ENCODE measurements around the gene SLC4A1AP. TPM values are rescaled to one million over a fixed set of nuclear protein-coding genes. Genes with fewer than 3 reads are reported as not detected.
"Not testable (repeated sequence)": the region's sequence is repeated elsewhere in the genome, so short reads cannot be mapped to it uniquely, and the experiment has no call there.

The SLC4A1AP gene
- total and polyA plus RNA-seq, 5 experiments from 2014 or later: 25.3 to 28.6 (median 27.6) TPM

- H3K27ac Mint-ChIP-seq: peak overlapping the region in 4 of 10 donors; percentile 4 to 92 (median 74)
- POLR2A ChIA-PET: interaction anchor here (0.7 kb wide), 2 partner anchors 256 to 735 kb away, joined by 3 to 5 read pairs; no protein-coding TSS in a partner anchor
- peak overlapping the region in 2 of 10 donors; percentile 65 to 73 for H3K4me3 Mint-ChIP-seq
- H3K4me1 Mint-ChIP-seq: peaks cover 8 to 25% (median 14%) of the 10 kb centered on the region in 4 donors
- DNase-seq: peak in 1 of 10 donors; percentile 24
- ATAC-seq, H3K9me3 Mint-ChIP-seq, H3K27me3 Mint-ChIP-seq: not testable (repeated sequence)
- peaks cover 9 to 77% (median 14%) of the 10 kb centered on the region in 3 donors for H3K36me3 Mint-ChIP-seq
Measured at GRCh38 chr2:27685006-27685405, 21.3 kb downstream of the SLC4A1AP start.

DNA sequence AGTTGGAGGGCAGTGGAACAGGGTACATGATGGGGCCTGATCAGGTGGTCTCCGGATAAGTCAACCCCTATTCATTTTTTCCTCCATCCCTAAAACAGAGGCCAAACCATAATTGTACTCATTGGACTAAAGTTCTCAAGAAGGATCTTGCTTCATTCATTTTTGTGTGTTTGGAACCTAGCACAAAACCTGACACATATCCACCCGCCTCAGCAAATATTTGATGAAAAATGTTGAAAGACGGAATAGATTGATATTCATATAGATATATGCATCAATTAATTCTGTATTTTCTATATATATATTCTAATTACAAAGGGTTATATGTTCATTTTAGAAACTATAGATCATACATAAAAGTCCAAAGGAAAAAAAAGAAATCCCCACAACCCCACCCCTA, 21.9 kb downstream of the SLC4A1AP start:
- H3K4me1 Mint-ChIP-seq: peaks cover 8 to 25% (median 14%) of the 10 kb centered on the region in 4 donors
- H3K27me3 Mint-ChIP-seq: no peaks in the 10 kb centered on the region
- H3K9me3 Mint-ChIP-seq: no peaks in the 10 kb centered on the region
- peaks cover 9 to 73% (median 14%) of the 10 kb centered on the region in 3 donors for H3K36me3 Mint-ChIP-seq
- ATAC-seq (no peak), DNase-seq (no peak)
- H3K27ac Mint-ChIP-seq: peak overlapping the region in 3 of 10 donors; percentile 24 to 88 (median 59)
- peak overlapping the region in 1 of 10 donors; percentile 65 for H3K4me3 Mint-ChIP-seq
- POLR2A ChIA-PET: no interaction called here

GRCh38 chr2:27687232-27687631, 23.5 kb downstream of the SLC4A1AP start:
- peaks cover 5 to 25% (median 13%) of the 10 kb centered on the region in 4 donors for H3K4me1 Mint-ChIP-seq
- no peaks in the 10 kb centered on the region for H3K9me3 Mint-ChIP-seq
- H3K36me3 Mint-ChIP-seq: peaks cover 9 to 77% (median 17%) of the 10 kb centered on the region in 3 donors
- H3K27me3 Mint-ChIP-seq: no peaks in the 10 kb centered on the region
- POLR2A ChIA-PET: no interaction called here
- DNase-seq (no peak), ATAC-seq (no peak)
- H3K4me3 Mint-ChIP-seq: no peak overlapping the region
- H3K27ac Mint-ChIP-seq: no peak overlapping the region

GRCh38 chr2:27689424-27689823, 25.7 kb downstream of the SLC4A1AP start:
- POLR2A ChIA-PET: no interaction called here
- DNase-seq (no peak), ATAC-seq (no peak)
- no peak overlapping the region for H3K4me3 Mint-ChIP-seq
- H3K4me1 Mint-ChIP-seq: peaks cover 2 to 12% (median 7%) of the 10 kb centered on the region in 4 donors
- H3K36me3 Mint-ChIP-seq: peaks cover 9 to 76% (median 16%) of the 10 kb centered on the region in 3 donors
- peak overlapping the region in 1 of 10 donors; percentile 53 for H3K27ac Mint-ChIP-seq
- no peaks in the 10 kb centered on the region for H3K9me3 Mint-ChIP-seq
- H3K27me3 Mint-ChIP-seq: no peaks in the 10 kb centered on the region

GRCh38 chr2:27690052-27690451, 26.4 kb downstream of the SLC4A1AP start:
- POLR2A ChIA-PET: no interaction called here
- Mint-ChIP-seq H3K4me1 (peaks cover 0 to 6% (median 3%) of the 10 kb centered on the region in 4 donors), H3K4me3 (no peak overlapping the region), H3K27me3 (no peaks in the 10 kb centered on the region), H3K9me3 (no peaks in the 10 kb centered on the region), H3K36me3 (peaks cover 3 to 73% (median 16%) of the 10 kb centered on the region in 3 donors), H3K27ac (peak overlapping the region in 1 of 10 donors; percentile 56)
- no peak for ATAC-seq
- DNase-seq: no peak

GRCh38 chr2:27697660-27698059, 34.0 kb downstream of the SLC4A1AP start:
- Mint-ChIP-seq H3K4me3 (no peak overlapping the region), H3K27me3 (no peaks in the 10 kb centered on the region), H3K9me3 (no peaks in the 10 kb centered on the region), H3K27ac (no peak overlapping the region), H3K4me1 (no peaks in the 10 kb centered on the region), H3K36me3 (peaks cover 4 to 48% (median 16%) of the 10 kb centered on the region in 3 donors)
- no peak for ATAC-seq
- POLR2A ChIA-PET: no interaction called here
- no peak for DNase-seq

DNA sequence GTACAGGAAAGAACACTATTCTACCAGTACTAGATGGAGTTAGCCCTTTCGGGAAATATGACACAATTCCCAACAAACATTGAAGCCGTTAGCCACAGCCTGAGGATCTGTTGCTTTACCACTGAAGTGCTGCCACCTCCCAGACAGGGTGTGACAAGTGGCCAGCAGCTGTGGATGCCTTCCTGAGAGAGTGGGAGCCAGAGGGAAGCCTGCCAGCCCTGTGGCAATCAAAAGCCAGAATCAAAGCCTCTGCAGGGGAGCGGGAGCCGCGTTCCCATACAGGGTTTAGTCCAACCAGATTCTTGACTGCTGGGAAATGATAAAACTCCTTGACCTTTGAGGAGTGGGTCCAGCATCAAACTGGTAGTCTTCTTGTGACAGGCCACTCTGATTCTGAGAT, 38.0 kb downstream of the SLC4A1AP start:
- Mint-ChIP-seq H3K4me3 (no peak overlapping the region), H3K9me3 (no peaks in the 10 kb centered on the region), H3K4me1 (peaks cover 0 to 4% (median under 1%) of the 10 kb centered on the region in 4 donors), H3K36me3 (peaks cover under 1 to 17% (median 3%) of the 10 kb centered on the region in 3 donors), H3K27me3 (no peaks in the 10 kb centered on the region), H3K27ac (no peak overlapping the region)
- DNase-seq (no peak), ATAC-seq (no peak)
- POLR2A ChIA-PET: no interaction called here

- H3K4me1 Mint-ChIP-seq: peaks cover 0 to 4% (median under 1%) of the 10 kb centered on the region in 4 donors
- POLR2A ChIA-PET: no interaction called here
- H3K27me3 Mint-ChIP-seq: no peaks in the 10 kb centered on the region
- ATAC-seq (no peak), DNase-seq (no peak)
- peaks cover 0 to 16% (median 3%) of the 10 kb centered on the region in 3 donors for H3K36me3 Mint-ChIP-seq
- H3K9me3 Mint-ChIP-seq: no peaks in the 10 kb centered on the region
- no peak overlapping the region for H3K4me3 Mint-ChIP-seq
- peak overlapping the region in 2 of 10 donors; percentile 26 to 28 for H3K27ac Mint-ChIP-seq
Measured at GRCh38 chr2:27702302-27702701, 38.6 kb downstream of the SLC4A1AP start.

DNA sequence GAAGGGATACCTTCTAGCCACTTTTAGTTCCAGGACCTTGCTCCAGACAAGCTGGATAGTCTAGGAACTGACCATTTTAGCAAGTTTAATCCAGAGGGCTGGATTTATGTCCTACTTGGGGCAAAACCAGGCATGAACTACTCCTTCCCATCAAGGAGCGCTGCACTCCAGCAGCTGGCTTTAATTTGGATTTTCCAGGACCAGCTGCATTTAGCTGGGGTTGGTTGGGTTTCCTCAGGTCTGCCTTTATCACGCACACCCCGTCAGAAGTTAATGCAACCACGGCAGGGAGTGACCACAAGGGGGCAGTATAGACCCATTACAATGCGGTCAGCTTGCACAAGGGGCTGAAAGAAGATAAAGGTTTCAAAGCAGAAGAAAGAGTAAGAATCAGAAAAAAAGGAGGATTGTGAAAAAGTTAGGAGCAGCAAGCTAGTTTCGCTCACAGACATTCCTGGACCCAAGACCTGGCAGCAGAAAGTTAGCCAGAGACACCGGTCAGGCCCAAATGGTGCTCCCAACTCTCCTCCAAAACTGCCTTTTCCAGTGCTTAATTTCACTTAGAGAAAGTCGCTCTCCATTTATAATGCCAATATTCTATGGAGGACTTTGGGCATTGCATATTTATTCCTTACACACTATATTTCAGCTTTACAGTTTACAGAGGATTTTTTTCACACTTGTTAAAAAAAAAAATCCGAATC, 40.1 kb downstream of the SLC4A1AP start:
- Mint-ChIP-seq H3K36me3 (peaks cover 0 to 2% (median 0%) of the 10 kb centered on the region in 3 donors), H3K4me1 (peaks cover 0 to 4% (median under 1%) of the 10 kb centered on the region in 4 donors), H3K27ac (peak overlapping the region in 1 of 10 donors; percentile 50), H3K4me3 (no peak overlapping the region), H3K9me3 (no peaks in the 10 kb centered on the region), H3K27me3 (no peaks in the 10 kb centered on the region)
- DNase-seq: peak; percentile 62 to 91 (median 81)
- POLR2A ChIA-PET: no interaction called here
- peak; percentile 86 to 94 for ATAC-seq

DNA sequence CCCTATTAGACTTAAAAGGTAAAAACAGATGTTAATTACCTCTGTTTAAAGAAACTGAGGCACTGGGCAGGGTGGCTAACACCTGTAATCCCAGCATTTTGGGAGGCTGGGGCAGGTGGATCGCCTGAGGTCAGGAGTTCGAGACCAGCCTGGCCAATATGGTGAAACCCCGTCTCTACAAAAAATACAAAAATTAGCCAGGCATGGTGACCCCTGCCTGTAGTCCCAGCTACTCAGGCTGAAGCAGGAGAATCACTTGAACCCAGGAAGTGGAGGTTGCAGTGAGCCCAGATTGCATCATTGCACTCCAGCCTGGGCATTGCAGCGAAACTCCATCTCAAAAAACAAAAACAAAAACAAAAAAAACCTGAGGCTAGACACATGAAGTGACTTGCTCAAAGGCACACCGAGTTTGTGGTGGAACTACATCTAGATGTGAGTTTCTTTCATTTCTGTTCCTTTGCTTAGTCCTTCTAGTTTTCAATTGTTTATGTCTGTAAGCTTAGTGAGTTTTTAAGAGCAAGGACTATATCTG, 40.7 kb downstream of the SLC4A1AP start:
- no peaks in the 10 kb centered on the region for H3K27me3 Mint-ChIP-seq
- H3K9me3 Mint-ChIP-seq: no peaks in the 10 kb centered on the region
- POLR2A ChIA-PET: no interaction called here
- DNase-seq (no peak), ATAC-seq (no peak)
- H3K36me3 Mint-ChIP-seq: no peaks in the 10 kb centered on the region
- H3K4me3 Mint-ChIP-seq: no peak overlapping the region
- no peak overlapping the region for H3K27ac Mint-ChIP-seq
- peaks cover 0 to 4% (median under 1%) of the 10 kb centered on the region in 4 donors for H3K4me1 Mint-ChIP-seq

- Mint-ChIP-seq H3K36me3 (no peaks in the 10 kb centered on the region), H3K4me3 (no peak overlapping the region), H3K4me1 (peaks cover 0 to 4% (median under 1%) of the 10 kb centered on the region in 4 donors), H3K9me3 (no peaks in the 10 kb centered on the region), H3K27me3 (no peaks in the 10 kb centered on the region), H3K27ac (peak overlapping the region in 1 of 10 donors; percentile 38)
- ATAC-seq: no peak
- POLR2A ChIA-PET: no interaction called here
- no peak for DNase-seq
Measured at GRCh38 chr2:27705851-27706622, 42.3 kb downstream of the SLC4A1AP start.

- H3K36me3 Mint-ChIP-seq: no peaks in the 10 kb centered on the region
- ATAC-seq (no peak), DNase-seq (no peak)
- H3K4me1 Mint-ChIP-seq: peaks cover 0 to 7% (median 3%) of the 10 kb centered on the region in 4 donors
- no peak overlapping the region for H3K27ac Mint-ChIP-seq
- H3K27me3 Mint-ChIP-seq: no peaks in the 10 kb centered on the region
- H3K9me3 Mint-ChIP-seq: no peaks in the 10 kb centered on the region
- no peak overlapping the region for H3K4me3 Mint-ChIP-seq
- POLR2A ChIA-PET: no interaction called here
Measured at GRCh38 chr2:27707462-27708256, 44.0 kb downstream of the SLC4A1AP start.
